CD4-positive, alpha-beta T cell (primary cell): Measurements from ENCODE around the gene NDUFA7. TPM values are rescaled to one million over a fixed set of nuclear protein-coding genes. Genes with fewer than 3 reads are reported as not detected.

ENCODE experiments used
- ATAC-seq: fragments of 200-7000 bp; cut with Tn5 transposase; one replicate; pipeline ENCODE4 v1.10.0; 2022; ENCODE audit warnings: mild to moderate bottlenecking; ENCODE audit not compliant: poor library complexity
- CTCF ChIA-PET: fragments of 350-600 bp; sonication (Branson Sonifier 250); formaldehyde crosslinking; loops from one replicate; lab custom pipeline; 2021; ENCODE audit warnings: antibody characterized with exemption, inconsistent platforms; lab: Charles Lee
- POLR2A ChIA-PET: fragments of 350-600 bp; sonication (Branson Sonifier 250); formaldehyde crosslinking; loops from one replicate; lab custom pipeline; 2021; ENCODE audit warnings: antibody characterized with exemption, inconsistent platforms; lab: Charles Lee
- DNase-seq, 14 experiments: peaks; one replicate each; pipeline ENCODE4 v3.0.0-alpha.2; 2013 to 2020; ENCODE audit warnings: mixed read lengths in 2 of 14
- H3K27ac ChIP-seq, 2 donors: one replicate each; pipeline versions ENCODE4 v1.5.1 to v1.7.0; 2013; ENCODE audit warnings: low read length in 2 of 2, low read depth in 1 of 2, mild to moderate bottlenecking in 1 of 2
- H3K27me3 ChIP-seq, 2 experiments: 1 replicate in 1 of 2; 2 replicates in 1 of 2; pipeline versions ENCODE4 v1.6.1 to v1.7.0; 2013; ENCODE audit warnings: low read length in 2 of 2, control low read depth in 1 of 2, mild to moderate bottlenecking in 1 of 2, moderate library complexity in 1 of 2; ENCODE audit not compliant: insufficient read depth in 2 of 2, control insufficient read depth in 1 of 2
- H3K36me3 ChIP-seq: one replicate; pipeline ENCODE4 v1.6.1; 2013; ENCODE audit warnings: low read length, control low read depth; ENCODE audit not compliant: insufficient read depth
- H3K4me1 ChIP-seq: one replicate; pipeline ENCODE4 v1.6.1; 2013; ENCODE audit warnings: low read length, control low read depth; ENCODE audit not compliant: insufficient read depth
- H3K4me3 ChIP-seq: one replicate; pipeline ENCODE4 v1.5.1; 2013; ENCODE audit warnings: mild to moderate bottlenecking, low read length, moderate library complexity
- H3K9me3 ChIP-seq, 2 experiments: 1 replicate in 1 of 2; 2 replicates in 1 of 2; pipeline versions ENCODE4 v1.6.1 to v1.7.0; 2013; ENCODE audit warnings: low read length in 2 of 2, mild to moderate bottlenecking in 2 of 2, control low read depth in 1 of 2, moderate library complexity in 1 of 2; ENCODE audit not compliant: control insufficient read depth in 1 of 2, insufficient read depth in 1 of 2
- H3K27ac Mint-ChIP-seq: one replicate; pipeline ENCODE4 v1.8.0; 2020; ENCODE audit warnings: mixed read lengths
- H3K27me3 Mint-ChIP-seq: one replicate; pipeline ENCODE4 v1.8.0; 2021; ENCODE audit warnings: mixed read lengths
- H3K36me3 Mint-ChIP-seq: one replicate; pipeline ENCODE4 v1.8.0; 2021; ENCODE audit warnings: low read depth, mixed read lengths
- H3K4me1 Mint-ChIP-seq: one replicate; pipeline ENCODE4 v1.8.0; 2021; ENCODE audit warnings: low read depth, mixed read lengths
- H3K4me3 Mint-ChIP-seq: one replicate; pipeline ENCODE4 v1.8.0; 2020; ENCODE audit warnings: mild to moderate bottlenecking, mixed read lengths
- H3K9me3 Mint-ChIP-seq: one replicate; pipeline ENCODE4 v1.8.0; 2020; ENCODE audit warnings: mixed read lengths
- intact Hi-C, 2 experiments: fragments of 100-400 bp; cut with DNase I in 1 of 2; cut with micrococcal nuclease in 1 of 2; formaldehyde crosslinking; loops; one replicate each; pipeline versions ENCODE4 v1.15.1 to v1.9.0; 2023 to 2025; cut with DNase I, micrococcal nuclease
- total RNA-seq, 174 experiments: library from RNA in 2 of 174; stranded (reverse) in 2 of 174; gene quantifications; one replicate each; pipeline ENCODE4 v1.2.3 and lab custom pipeline; 2021 to 2026
- TF ChIP-seq, protein P1 (sequence below): fragments of 200-600 bp; IDR thresholded peaks from one replicate; pipeline ENCODE4 v1.8.0; 2022; ENCODE audit warnings: antibody characterized with exemption, mild to moderate bottlenecking

The NDUFA7 gene
- total RNA-seq, 2 experiments from 2014 or later, result 42.0 to 42.7 TPM

DNA sequence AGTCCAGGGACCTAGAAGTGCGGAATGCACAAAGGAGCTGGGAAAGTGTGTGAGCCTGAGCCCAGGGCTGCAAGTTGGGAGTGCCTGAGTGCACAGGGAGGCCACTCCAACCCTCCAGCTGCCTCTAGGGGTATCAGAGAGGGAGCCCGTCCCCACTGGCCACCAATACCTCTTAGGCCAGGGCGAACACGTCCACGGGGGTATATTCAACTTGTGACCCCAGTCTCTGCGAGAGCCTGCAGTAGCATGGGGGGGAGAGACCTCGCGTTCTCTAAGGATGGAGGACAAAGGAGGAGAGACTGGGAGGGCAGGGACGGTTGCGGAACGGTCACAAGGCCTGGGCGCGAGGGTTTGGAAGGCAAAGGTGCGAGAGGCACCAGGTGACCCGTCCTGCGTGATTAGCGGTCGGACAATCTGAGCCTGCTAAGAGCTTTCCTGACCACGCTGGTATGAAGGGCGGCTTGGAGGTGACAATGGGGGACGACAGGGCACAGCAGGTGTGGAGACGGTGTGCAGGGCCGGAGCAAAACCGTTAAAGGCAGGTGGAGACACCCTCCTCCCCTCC lies 13.7 kb downstream of the NDUFA7 start:
- ATAC-seq, result peak; percentile 1
- CTCF ChIA-PET, result interaction anchor here (0.5 to 0.7 kb wide), 2 partner anchors 39 to 43 kb away, joined by 4 to 6 read pairs; no protein-coding TSS in a partner anchor
- no peaks in the 10 kb centered on the region for H3K9me3 ChIP-seq

DNA sequence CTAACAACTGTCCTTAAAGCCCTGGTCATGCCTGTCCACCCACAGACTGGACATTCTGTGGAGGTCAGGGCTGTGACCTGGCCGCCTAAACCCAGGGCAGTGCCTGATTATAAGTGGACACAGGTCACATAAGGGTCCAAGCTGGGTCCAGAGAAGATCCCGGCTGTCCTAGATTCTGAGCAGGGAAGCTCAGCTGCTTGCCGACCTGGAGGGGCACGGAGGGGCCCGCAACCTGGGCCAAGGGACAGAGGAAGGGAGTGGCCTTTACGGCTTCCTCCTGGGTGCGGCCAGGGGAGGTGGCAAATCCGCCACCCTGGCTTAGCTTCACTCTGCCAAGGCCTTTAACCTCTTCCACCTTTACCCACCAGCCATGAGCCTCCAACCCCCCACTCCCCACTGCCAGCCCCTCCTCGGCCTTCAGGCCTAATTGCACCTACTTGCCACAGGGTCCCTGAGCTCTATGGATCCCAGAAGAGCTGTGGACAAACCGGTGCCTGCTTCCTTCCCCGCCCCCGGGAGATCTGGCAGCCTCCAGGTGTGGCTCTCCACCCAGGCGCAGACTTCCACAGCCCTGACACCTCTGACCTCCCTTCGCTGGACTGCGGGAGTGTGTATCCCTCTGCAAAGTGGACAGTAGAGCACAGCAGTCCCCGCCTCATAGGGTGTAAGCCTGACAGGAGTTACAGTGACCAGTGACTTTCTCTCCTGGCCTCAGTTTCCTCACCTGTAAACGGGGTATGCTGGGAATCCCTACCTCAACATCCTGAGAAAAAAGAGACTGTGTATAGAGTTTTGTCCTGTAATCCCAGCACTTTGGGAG lies 14.7 kb downstream of the NDUFA7 start:
- ATAC-seq (no peak), DNase-seq (peak in 1 of 14 experiments; percentile 29)
- Histone ChIP-seq H3K9me3 (no peaks in the 10 kb centered on the region), H3K4me3 (peak overlapping the region; percentile 67), H3K27me3 (no peaks in the 10 kb centered on the region), H3K36me3 (peaks cover 31% of the 10 kb centered on the region), H3K27ac (peak overlapping the region in 1 of 2 donors; percentile 40), H3K4me1 (peaks cover 47% of the 10 kb centered on the region)
- H3K9me3 Mint-ChIP-seq, result no peaks in the 10 kb centered on the region
- intact Hi-C loops, result loop anchor here in 1 of 2 experiments (5.0 kb wide), 2 partner anchors 94 to 1109 kb away; no protein-coding TSS in a partner anchor
- no peaks in the 10 kb centered on the region for H3K27me3 Mint-ChIP-seq
- CTCF ChIA-PET, result interaction anchor here (0.7 kb wide), 1 partner anchor 38 kb away, joined by 6 read pairs; no protein-coding TSS in a partner anchor
- peaks cover 39% of the 10 kb centered on the region for H3K4me1 Mint-ChIP-seq
- peak overlapping the region; percentile 93 for H3K4me3 Mint-ChIP-seq
- H3K36me3 Mint-ChIP-seq, result peaks cover 25% of the 10 kb centered on the region
- H3K27ac Mint-ChIP-seq, result peak overlapping the region; percentile 83
- TF ChIP-seq, protein P1, sequence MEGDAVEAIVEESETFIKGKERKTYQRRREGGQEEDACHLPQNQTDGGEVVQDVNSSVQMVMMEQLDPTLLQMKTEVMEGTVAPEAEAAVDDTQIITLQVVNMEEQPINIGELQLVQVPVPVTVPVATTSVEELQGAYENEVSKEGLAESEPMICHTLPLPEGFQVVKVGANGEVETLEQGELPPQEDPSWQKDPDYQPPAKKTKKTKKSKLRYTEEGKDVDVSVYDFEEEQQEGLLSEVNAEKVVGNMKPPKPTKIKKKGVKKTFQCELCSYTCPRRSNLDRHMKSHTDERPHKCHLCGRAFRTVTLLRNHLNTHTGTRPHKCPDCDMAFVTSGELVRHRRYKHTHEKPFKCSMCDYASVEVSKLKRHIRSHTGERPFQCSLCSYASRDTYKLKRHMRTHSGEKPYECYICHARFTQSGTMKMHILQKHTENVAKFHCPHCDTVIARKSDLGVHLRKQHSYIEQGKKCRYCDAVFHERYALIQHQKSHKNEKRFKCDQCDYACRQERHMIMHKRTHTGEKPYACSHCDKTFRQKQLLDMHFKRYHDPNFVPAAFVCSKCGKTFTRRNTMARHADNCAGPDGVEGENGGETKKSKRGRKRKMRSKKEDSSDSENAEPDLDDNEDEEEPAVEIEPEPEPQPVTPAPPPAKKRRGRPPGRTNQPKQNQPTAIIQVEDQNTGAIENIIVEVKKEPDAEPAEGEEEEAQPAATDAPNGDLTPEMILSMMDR, result no peak
- POLR2A ChIA-PET, result interaction anchor here (1.7 kb wide), 1 partner anchor 15 kb away, joined by 5 read pairs; the partner anchor contains the start of genes NDUFA7 and RPS28

More for the DNA sequence above, 13.7 kb downstream of the NDUFA7 start:
- TF ChIP-seq, protein P1, result no peak
- DNase-seq, result no peak
- Histone ChIP-seq H3K27ac (peak overlapping the region; percentile 9 to 72), H3K4me1 (peaks cover 47% of the 10 kb centered on the region), H3K27me3 (no peaks in the 10 kb centered on the region), H3K4me3 (peak overlapping the region; percentile 67), H3K36me3 (peaks cover 36% of the 10 kb centered on the region)
- Mint-ChIP-seq H3K27me3 (no peaks in the 10 kb centered on the region), H3K4me3 (peak overlapping the region; percentile 93), H3K9me3 (no peaks in the 10 kb centered on the region), H3K4me1 (peaks cover 39% of the 10 kb centered on the region), H3K27ac (peak overlapping the region; percentile 83), H3K36me3 (peaks cover 32% of the 10 kb centered on the region)
- intact Hi-C loops, result loop anchor here in 1 of 2 experiments (5.0 kb wide), 2 partner anchors 95 to 1110 kb away; no protein-coding TSS in a partner anchor
- POLR2A ChIA-PET, result no interaction called here

- intact Hi-C loops, result loop anchor here in 1 of 2 experiments (5.0 kb wide), 2 partner anchors 93 to 1108 kb away; no protein-coding TSS in a partner anchor
- ATAC-seq, result no peak
Measured at GRCh38 chr19:8305798-8306197, 15.4 kb downstream of the NDUFA7 start.

More at GRCh38 chr19:8305798-8306197, 15.4 kb downstream of the NDUFA7 start:
- ChIA-PET CTCF (no interaction called here), POLR2A (interaction anchor here (1.7 kb wide), 1 partner anchor 15 kb away, joined by 5 read pairs; the partner anchor contains the start of genes NDUFA7 and RPS28)
- Mint-ChIP-seq H3K36me3 (peaks cover 19% of the 10 kb centered on the region), H3K4me1 (peaks cover 39% of the 10 kb centered on the region), H3K4me3 (no peak overlapping the region), H3K27ac (peak overlapping the region; percentile 83), H3K9me3 (no peaks in the 10 kb centered on the region), H3K27me3 (no peaks in the 10 kb centered on the region)
- DNase-seq, result peak in 1 of 14 experiments; percentile 6
- H3K4me3 ChIP-seq, result no peak overlapping the region
- H3K27me3 ChIP-seq, result no peaks in the 10 kb centered on the region
- H3K9me3 ChIP-seq, result no peaks in the 10 kb centered on the region
- H3K4me1 ChIP-seq, result peaks cover 47% of the 10 kb centered on the region
- peak overlapping the region in 1 of 2 donors; percentile 40 for H3K27ac ChIP-seq
- TF ChIP-seq, protein P1, result no peak
- peaks cover 25% of the 10 kb centered on the region for H3K36me3 ChIP-seq
